Measurements from ENCODE around the gene TTC27.

DNA sequence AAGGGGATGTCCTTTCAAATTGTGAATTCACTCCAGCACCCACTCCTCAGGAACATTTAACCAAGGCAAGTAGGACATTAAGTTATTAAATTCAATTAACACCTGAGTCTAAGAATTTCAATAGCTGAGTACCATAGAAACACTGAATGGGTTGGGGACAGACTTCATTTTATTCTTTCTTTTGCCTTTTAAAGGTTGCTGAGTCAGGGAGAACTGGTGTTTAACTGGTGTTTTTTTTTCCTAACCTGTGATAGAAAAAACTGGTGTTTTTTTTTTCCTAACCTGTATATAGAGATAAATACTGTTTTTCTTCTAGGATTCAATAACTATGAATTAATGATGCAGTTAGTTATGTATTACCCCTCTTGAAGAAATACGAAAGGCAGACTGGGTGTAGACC, 38.9 kb downstream of the TTC27 start:
- TF ChIP-seq, protein P1, sequence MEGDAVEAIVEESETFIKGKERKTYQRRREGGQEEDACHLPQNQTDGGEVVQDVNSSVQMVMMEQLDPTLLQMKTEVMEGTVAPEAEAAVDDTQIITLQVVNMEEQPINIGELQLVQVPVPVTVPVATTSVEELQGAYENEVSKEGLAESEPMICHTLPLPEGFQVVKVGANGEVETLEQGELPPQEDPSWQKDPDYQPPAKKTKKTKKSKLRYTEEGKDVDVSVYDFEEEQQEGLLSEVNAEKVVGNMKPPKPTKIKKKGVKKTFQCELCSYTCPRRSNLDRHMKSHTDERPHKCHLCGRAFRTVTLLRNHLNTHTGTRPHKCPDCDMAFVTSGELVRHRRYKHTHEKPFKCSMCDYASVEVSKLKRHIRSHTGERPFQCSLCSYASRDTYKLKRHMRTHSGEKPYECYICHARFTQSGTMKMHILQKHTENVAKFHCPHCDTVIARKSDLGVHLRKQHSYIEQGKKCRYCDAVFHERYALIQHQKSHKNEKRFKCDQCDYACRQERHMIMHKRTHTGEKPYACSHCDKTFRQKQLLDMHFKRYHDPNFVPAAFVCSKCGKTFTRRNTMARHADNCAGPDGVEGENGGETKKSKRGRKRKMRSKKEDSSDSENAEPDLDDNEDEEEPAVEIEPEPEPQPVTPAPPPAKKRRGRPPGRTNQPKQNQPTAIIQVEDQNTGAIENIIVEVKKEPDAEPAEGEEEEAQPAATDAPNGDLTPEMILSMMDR (IDR thresholded peaks at IDR 0.05; ENCODE audit: borderline replicate concordance, extremely low read depth, low read length, poor library complexity, severe bottlenecking): no peak
- TF ChIP-seq EZH2 (IDR thresholded peaks at IDR 0.05; ENCODE audit: borderline replicate concordance, low read depth, low read length, severe bottlenecking): no peak

All from DND-41 (cell line).